Neural progenitor cell (in vitro differentiated cells): ENCODE measurements around the gene VMP1. TPM values are rescaled to one million over a fixed set of nuclear protein-coding genes. Genes with fewer than 3 reads are reported as not detected.
"Not testable (repeated sequence)": the region's sequence is repeated elsewhere in the genome, so short reads cannot be mapped to it uniquely, and the experiment has no call there.

Experiments
- DNase-seq: peaks from one replicate; pipeline ENCODE4 v3.0.0-alpha.2; 2016; ENCODE audit warnings: low spot score
- H2AFZ ChIP-seq: fragments of 200-600 bp; sonication (generic); replicated peaks from 2 replicates; pipeline ENCODE4 v1.6.1; 2016; ENCODE audit warnings: antibody characterized with exemption
- H3F3A ChIP-seq: fragments of 200-600 bp; sonication (generic); 2 replicates; pipeline ENCODE4 v1.6.1; 2016; ENCODE audit warnings: antibody characterized with exemption, low read depth
- H3K27ac ChIP-seq: fragments of 200-600 bp; sonication (generic); 2 replicates; pipeline ENCODE4 v1.5.1; 2016; ENCODE audit warnings: mild to moderate bottlenecking
- H3K27me3 ChIP-seq: fragments of 200-600 bp; sonication (generic); 2 replicates; pipeline ENCODE4 v1.6.1; 2016; ENCODE audit warnings: mild to moderate bottlenecking, moderate library complexity
- H3K36me3 ChIP-seq: fragments of 200-600 bp; sonication (generic); 2 replicates; pipeline ENCODE4 v1.5.1; 2016
- H3K4me1 ChIP-seq: fragments of 200-600 bp; sonication (generic); 2 replicates; pipeline ENCODE4 v1.6.1; 2016; ENCODE audit warnings: mixed run types
- H3K4me2 ChIP-seq: fragments of 200-600 bp; sonication (generic); 2 replicates; pipeline ENCODE4 v1.6.1; 2016
- H3K4me3 ChIP-seq: fragments of 200-600 bp; sonication (generic); 2 replicates; pipeline ENCODE4 v1.5.1; 2016
- H3K79me2 ChIP-seq: fragments of 200-600 bp; sonication (generic); 2 replicates; pipeline ENCODE4 v1.6.1; 2016; ENCODE audit warnings: low read depth
- H3K9ac ChIP-seq: fragments of 200-600 bp; sonication (generic); 2 replicates; pipeline ENCODE4 v1.6.1; 2016
- H3K9me3 ChIP-seq: fragments of 200-600 bp; sonication (generic); 2 replicates; pipeline ENCODE4 v1.5.1; 2016; ENCODE audit warnings: low read depth
- H4K20me1 ChIP-seq: fragments of 200-600 bp; sonication (generic); 2 replicates; pipeline ENCODE4 v1.6.1; 2016; ENCODE audit warnings: low read depth
- H3K27ac Mint-ChIP-seq: 3 replicates; pipeline ENCODE4 v1.8.0; 2021; ENCODE audit warnings: mixed read lengths
- H3K27me3 Mint-ChIP-seq: 2 replicates; pipeline ENCODE4 v1.8.0; 2022; ENCODE audit warnings: low read depth, mild to moderate bottlenecking, inconsistent platforms, moderate library complexity, mixed read lengths; ENCODE audit not compliant: insufficient read depth
- H3K36me3 Mint-ChIP-seq: 3 replicates; pipeline ENCODE4 v1.8.0; 2021; ENCODE audit warnings: mixed read lengths
- H3K4me1 Mint-ChIP-seq: 3 replicates; pipeline ENCODE4 v1.8.0; 2021; ENCODE audit warnings: mixed read lengths
- H3K4me3 Mint-ChIP-seq: 3 replicates; pipeline ENCODE4 v1.8.0; 2021; ENCODE audit warnings: mild to moderate bottlenecking, moderate library complexity, mixed read lengths
- H3K9me3 Mint-ChIP-seq: 3 replicates; pipeline ENCODE4 v1.8.0; 2020; ENCODE audit warnings: mixed read lengths
- EZH2 ChIP-seq: fragments of 200-600 bp; sonication (generic); IDR thresholded peaks from 2 replicates; pipeline ENCODE4 v1.6.1; 2017; ENCODE audit warnings: antibody characterized with exemption, mild to moderate bottlenecking, moderate library complexity
- EZH2phosphoT487 ChIP-seq: fragments of 200-600 bp; sonication (generic); IDR thresholded peaks from 2 replicates; pipeline ENCODE4 v1.6.1; 2017; ENCODE audit warnings: antibody characterized with exemption
- total RNA-seq: library from RNA; depleted of rRNA; stranded (reverse); fragments of >200 nt; gene quantifications from 2 replicates; pipeline ENCODE4 v1.2.3, GENCODE V29; 2015; ENCODE audit warnings: low replicate concordance
- TF ChIP-seq, protein P1 (sequence below): fragments of 200-600 bp; sonication (generic); IDR thresholded peaks from 2 replicates; pipeline ENCODE4 v1.5.1; 2017; ENCODE audit warnings: antibody characterized with exemption, mild to moderate bottlenecking

The VMP1 gene
- total RNA-seq, 1 donor from 2014 or later: 62.1 TPM

DNA sequence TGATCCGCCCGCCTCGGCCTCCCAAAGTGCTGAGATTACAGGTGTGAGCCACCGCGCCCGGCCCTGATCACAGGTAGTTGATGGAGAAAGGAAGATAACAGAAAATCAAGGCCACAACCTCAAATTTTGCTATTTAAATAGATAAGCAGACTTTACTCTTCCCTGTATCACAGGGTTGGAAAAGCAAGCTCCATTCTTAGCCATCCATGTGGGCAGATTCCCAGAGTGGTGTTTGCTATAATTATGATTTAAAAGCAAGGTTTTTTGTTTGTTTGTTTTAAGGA, 140.9 kb downstream of the VMP1 start:
- DNase-seq: no peak
- Histone ChIP-seq H3K27ac (no peak overlapping the region), H3K9ac (no peak overlapping the region), H3K4me3 (no peak overlapping the region), H2AFZ (no peak overlapping the region), H3K36me3 (no peaks in the 10 kb centered on the region), H3K9me3 (no peaks in the 10 kb centered on the region), H3F3A (peaks cover 7% of the 10 kb centered on the region), H3K79me2 (no peaks in the 10 kb centered on the region), H3K4me1 (peaks cover 3% of the 10 kb centered on the region), H3K4me2 (no peak overlapping the region), H4K20me1 (no peaks in the 10 kb centered on the region), H3K27me3 (no peaks in the 10 kb centered on the region)
- no peak overlapping the region for H3K27ac Mint-ChIP-seq
- peaks cover 2% of the 10 kb centered on the region for H3K27me3 Mint-ChIP-seq
- peaks cover 7% of the 10 kb centered on the region for H3K4me1 Mint-ChIP-seq
- no peak for TF ChIP-seq EZH2
- TF ChIP-seq EZH2phosphoT487: no peak
- TF ChIP-seq, protein P1, sequence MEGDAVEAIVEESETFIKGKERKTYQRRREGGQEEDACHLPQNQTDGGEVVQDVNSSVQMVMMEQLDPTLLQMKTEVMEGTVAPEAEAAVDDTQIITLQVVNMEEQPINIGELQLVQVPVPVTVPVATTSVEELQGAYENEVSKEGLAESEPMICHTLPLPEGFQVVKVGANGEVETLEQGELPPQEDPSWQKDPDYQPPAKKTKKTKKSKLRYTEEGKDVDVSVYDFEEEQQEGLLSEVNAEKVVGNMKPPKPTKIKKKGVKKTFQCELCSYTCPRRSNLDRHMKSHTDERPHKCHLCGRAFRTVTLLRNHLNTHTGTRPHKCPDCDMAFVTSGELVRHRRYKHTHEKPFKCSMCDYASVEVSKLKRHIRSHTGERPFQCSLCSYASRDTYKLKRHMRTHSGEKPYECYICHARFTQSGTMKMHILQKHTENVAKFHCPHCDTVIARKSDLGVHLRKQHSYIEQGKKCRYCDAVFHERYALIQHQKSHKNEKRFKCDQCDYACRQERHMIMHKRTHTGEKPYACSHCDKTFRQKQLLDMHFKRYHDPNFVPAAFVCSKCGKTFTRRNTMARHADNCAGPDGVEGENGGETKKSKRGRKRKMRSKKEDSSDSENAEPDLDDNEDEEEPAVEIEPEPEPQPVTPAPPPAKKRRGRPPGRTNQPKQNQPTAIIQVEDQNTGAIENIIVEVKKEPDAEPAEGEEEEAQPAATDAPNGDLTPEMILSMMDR: no peak
- no peaks in the 10 kb centered on the region for H3K36me3 Mint-ChIP-seq
- no peak overlapping the region for H3K4me3 Mint-ChIP-seq
- no peaks in the 10 kb centered on the region for H3K9me3 Mint-ChIP-seq

DNA sequence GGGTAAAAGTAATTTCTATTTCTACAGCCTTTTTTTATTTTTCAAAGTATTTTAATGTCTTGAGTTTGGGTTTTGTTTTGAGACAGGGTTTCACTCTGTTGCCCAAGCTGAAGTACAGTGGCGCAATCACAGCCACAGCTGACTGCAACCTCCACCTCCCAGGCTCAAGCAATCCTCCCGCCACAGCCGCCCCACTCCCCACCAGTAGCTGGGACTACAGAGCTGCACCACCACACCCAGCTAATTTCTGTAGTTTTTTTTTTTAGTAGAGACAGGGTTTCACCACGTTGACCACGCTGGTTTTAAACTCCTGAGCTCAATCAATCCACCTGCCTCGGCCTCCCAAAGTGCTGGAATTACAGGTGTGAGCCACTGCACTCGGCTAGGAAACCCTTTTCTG, 141.3 kb downstream of the VMP1 start:
- H3K9me3 Mint-ChIP-seq: no peaks in the 10 kb centered on the region
- no peak for TF ChIP-seq EZH2phosphoT487
- H3K4me3 ChIP-seq: no peak overlapping the region
- H3K79me2 ChIP-seq: no peaks in the 10 kb centered on the region
- no peaks in the 10 kb centered on the region for H3K27me3 ChIP-seq
- no peak overlapping the region for H3K9ac ChIP-seq
- no peak overlapping the region for H3K27ac ChIP-seq
- H3K4me2 ChIP-seq: no peak overlapping the region
- H3K9me3 ChIP-seq: no peaks in the 10 kb centered on the region
- peaks cover 3% of the 10 kb centered on the region for H3K4me1 ChIP-seq
- H3K27me3 Mint-ChIP-seq: peaks cover 2% of the 10 kb centered on the region
- no peaks in the 10 kb centered on the region for H4K20me1 ChIP-seq
- no peaks in the 10 kb centered on the region for H3K36me3 ChIP-seq
- no peaks in the 10 kb centered on the region for H3K36me3 Mint-ChIP-seq
- peaks cover 7% of the 10 kb centered on the region for H3F3A ChIP-seq
- H2AFZ ChIP-seq: no peak overlapping the region
- H3K4me1 Mint-ChIP-seq: peaks cover 9% of the 10 kb centered on the region
- no peak overlapping the region for H3K27ac Mint-ChIP-seq
- DNase-seq: no peak
- no peak overlapping the region for H3K4me3 Mint-ChIP-seq

DNA sequence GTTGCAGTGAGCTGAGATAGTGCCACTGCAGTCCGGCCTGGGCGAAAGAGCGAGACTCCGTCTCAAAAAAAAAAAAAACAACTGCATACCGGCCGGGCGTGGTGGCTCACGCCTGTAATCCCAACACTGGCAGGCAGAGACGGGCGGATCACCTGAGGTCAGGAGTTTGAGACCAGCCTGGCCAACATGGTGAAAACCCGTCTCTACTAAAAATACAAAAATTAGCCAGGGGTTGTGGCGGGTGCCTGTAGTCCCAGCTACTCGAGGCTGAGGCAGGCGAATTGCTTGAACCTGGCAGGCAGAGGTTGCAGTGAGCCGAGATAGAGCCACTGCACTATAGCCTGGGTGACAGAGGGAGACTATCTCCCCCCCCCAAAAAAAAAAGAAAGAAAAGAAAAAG, 142.9 kb downstream of the VMP1 start:
- H3K4me3 ChIP-seq: not testable (repeated sequence)

DNA sequence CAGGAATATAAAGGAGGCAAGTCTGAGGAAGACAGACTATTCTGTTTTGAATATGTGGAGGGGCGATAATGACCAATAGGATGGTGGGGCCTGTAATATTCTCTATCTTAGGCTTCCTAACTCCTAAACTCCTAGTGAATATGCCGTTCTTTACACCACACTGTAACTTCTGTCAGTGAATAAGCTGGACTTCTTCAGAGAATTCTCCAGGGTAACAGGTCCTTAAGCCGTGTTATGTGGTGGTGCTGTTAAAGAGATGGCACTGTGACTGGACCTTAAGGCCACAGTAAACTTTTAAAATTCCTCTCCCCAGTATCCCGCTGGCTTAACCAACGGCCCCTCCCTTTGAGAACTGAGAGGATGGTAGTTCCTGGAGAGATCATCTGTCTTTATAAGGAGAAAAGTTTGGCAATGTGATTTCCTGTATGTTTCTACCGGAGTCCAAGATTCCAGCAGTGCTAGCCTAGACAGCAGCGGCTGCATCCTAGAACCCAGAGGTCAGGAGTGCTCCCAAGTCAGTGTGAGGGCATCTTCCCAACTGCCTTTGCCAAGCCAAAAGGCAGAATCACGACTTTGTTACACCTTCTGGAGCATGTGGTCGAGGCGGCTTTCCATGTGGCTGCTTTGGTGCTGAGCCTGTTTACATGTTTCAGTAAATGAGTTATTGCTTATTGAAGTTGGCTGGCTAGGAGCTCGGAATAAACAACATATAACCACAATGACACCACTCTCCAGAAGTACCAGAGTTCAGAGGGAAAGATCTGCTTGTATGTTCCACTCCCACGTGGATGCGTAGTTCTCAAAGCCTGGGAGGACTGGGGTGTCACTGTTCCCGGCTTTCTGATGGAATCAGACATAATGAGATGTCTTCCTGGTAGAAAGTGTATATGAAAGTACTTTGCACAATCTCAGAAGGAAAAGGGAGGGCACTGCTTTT, 144.3 kb downstream of the VMP1 start:
- Mint-ChIP-seq H3K4me1 (peaks cover 9% of the 10 kb centered on the region), H3K27me3 (peaks cover 2% of the 10 kb centered on the region), H3K4me3 (no peak overlapping the region), H3K36me3 (no peaks in the 10 kb centered on the region), H3K27ac (peak overlapping the region; percentile 57), H3K9me3 (no peaks in the 10 kb centered on the region)
- Histone ChIP-seq H4K20me1 (no peaks in the 10 kb centered on the region), H2AFZ (no peak overlapping the region), H3K27me3 (no peaks in the 10 kb centered on the region), H3K4me2 (no peak overlapping the region), H3F3A (peaks cover 3% of the 10 kb centered on the region), H3K79me2 (no peaks in the 10 kb centered on the region), H3K27ac (no peak overlapping the region), H3K36me3 (no peaks in the 10 kb centered on the region), H3K4me3 (no peak overlapping the region), H3K9me3 (no peaks in the 10 kb centered on the region), H3K9ac (no peak overlapping the region), H3K4me1 (no peaks in the 10 kb centered on the region)
- TF ChIP-seq, protein P1: no peak
- no peak for TF ChIP-seq EZH2
- DNase-seq: no peak

More for the DNA sequence above, 142.9 kb downstream of the VMP1 start:
- H4K20me1 ChIP-seq, H3K27me3 Mint-ChIP-seq, H3K9ac ChIP-seq, H3F3A ChIP-seq, H3K27ac Mint-ChIP-seq, H3K27ac ChIP-seq, H3K4me3 Mint-ChIP-seq, H3K4me2 ChIP-seq, H3K4me1 Mint-ChIP-seq, H3K36me3 ChIP-seq, H3K27me3 ChIP-seq, H2AFZ ChIP-seq, H3K36me3 Mint-ChIP-seq, H3K9me3 ChIP-seq, H3K9me3 Mint-ChIP-seq, H3K4me1 ChIP-seq, H3K79me2 ChIP-seq, DNase-seq: not testable (repeated sequence)

DNA sequence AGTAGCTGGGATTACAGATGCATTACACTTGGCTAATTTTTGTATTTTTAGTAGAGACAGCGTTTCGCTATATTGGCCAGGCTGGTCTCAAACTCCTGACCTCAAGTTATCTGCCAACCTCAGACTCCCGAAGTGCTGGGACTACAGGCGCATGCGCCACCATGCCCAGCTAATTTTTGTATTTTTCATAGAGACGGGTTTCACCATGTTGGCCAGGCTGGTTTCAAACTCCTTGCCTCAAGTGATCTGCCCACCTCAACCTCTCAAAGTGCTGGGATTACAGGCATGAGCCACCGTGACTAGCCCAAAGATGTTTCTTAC, 145.4 kb downstream of the VMP1 start:
- H3K4me3 ChIP-seq, H3K27me3 ChIP-seq, H3K4me2 ChIP-seq, H3K27me3 Mint-ChIP-seq, H3K79me2 ChIP-seq, DNase-seq, H3K27ac ChIP-seq, H4K20me1 ChIP-seq, H3K36me3 ChIP-seq, H3K36me3 Mint-ChIP-seq, H3K4me3 Mint-ChIP-seq, H3K4me1 Mint-ChIP-seq, H3K9ac ChIP-seq, H3K27ac Mint-ChIP-seq, H3K4me1 ChIP-seq, H3K9me3 ChIP-seq, H3K9me3 Mint-ChIP-seq, H3F3A ChIP-seq: not testable (repeated sequence)
- peak overlapping the region; percentile 48 for H2AFZ ChIP-seq
